Right lobe of liver (tissue), 6 donors: ENCODE data around the gene STX7. TPM values are rescaled to one million over a fixed set of nuclear protein-coding genes. Genes with fewer than 3 reads are reported as not detected.
"Not testable (repeated sequence)": the region's sequence is repeated elsewhere in the genome, so short reads cannot be mapped to it uniquely, and the experiment has no call there.

Experiments
- ATAC-seq, 4 donors: fragments of 200-7000 bp; cut with Tn5 transposase; one replicate each; pipeline ENCODE4 v1.9.1; 2020; ENCODE audit warnings: mild to moderate bottlenecking in 4 of 4, moderate library complexity in 4 of 4
- DNase-seq, 3 donors: peaks; one replicate each; pipeline ENCODE4 v3.0.0-alpha.2; 2020
- H3K27ac ChIP-seq, 3 donors: fragments of 200-600 bp; one replicate each; pipeline ENCODE4 v1.8.0; 2022
- H3K27me3 ChIP-seq, 2 donors: fragments of 200-600 bp; one replicate each; pipeline ENCODE4 v1.8.0; 2022
- H3K36me3 ChIP-seq, 4 donors: fragments of 200-600 bp; sonication (generic) in 1 of 4; one replicate each; pipeline versions ENCODE4 v1.5.1 to v1.8.0; 2017 to 2022; ENCODE audit warnings: control low read depth in 1 of 4
- H3K4me1 ChIP-seq, 4 donors: fragments of 200-600 bp; sonication (generic) in 1 of 4; one replicate each; pipeline versions ENCODE4 v1.5.1 to v1.8.0; 2017 to 2022; ENCODE audit warnings: control low read depth in 1 of 4
- H3K4me3 ChIP-seq, 3 donors: fragments of 200-600 bp; one replicate each; pipeline ENCODE4 v1.8.0; 2022
- H3K9me3 ChIP-seq, 4 donors: fragments of 200-600 bp; sonication (generic) in 1 of 4; one replicate each; pipeline versions ENCODE4 v1.5.1 to v1.8.0; 2017 to 2022; ENCODE audit warnings: control low read depth in 1 of 4
- POLR2A ChIP-seq: fragments of 450-650 bp; IDR thresholded peaks from one replicate; pipeline ENCODE4 v1.6.1; 2017; ENCODE audit warnings: antibody characterized with exemption, mild to moderate bottlenecking
- WGBS: methylation state at CpG from one replicate; pipeline ENCODE4 v1.1.6; 2018; ENCODE audit warnings: low coverage, low lambda C conversion rate; ENCODE audit not compliant: insufficient coverage; ENCODE audit errors: missing lambda C conversion rate; 5-methylcytosine and 5-hydroxymethylcytosine counted together
- intact Hi-C, 2 donors: fragments of 100-400 bp; cut with DNase I; formaldehyde crosslinking; loops; one replicate each; pipeline versions ENCODE4 v1.11.2 to v1.14.1; 2022
- long read RNA-seq: library from polyadenylated mRNA; unstranded; transcript quantifications from one replicate; pipeline ENCODE4 v2.0.0, GENCODE V29; 2019
- total RNA-seq, 6 experiments: library from RNA; depleted of rRNA in 2 of 6; stranded (reverse); fragments of >200 nt in 2 of 6; fragmentation: NEBNext Ultra II Directional in 3 of 6; extraction: Animal tissue kit (Norgen Biotek cat#: 25700) in 3 of 6; gene quantifications; one replicate each; pipeline versions ENCODE4 v1.1.0 to v1.2.4, GENCODE V29; 2016 to 2023
- TF ChIP-seq, protein P1 (sequence below), 4 donors: fragments of 200-600 bp in 3 of 4; fragments of 450-650 bp in 1 of 4; IDR thresholded peaks; one replicate each; pipeline versions ENCODE4 v1.5.1 to v1.8.0; 2016 to 2022; ENCODE audit warnings: antibody characterized with exemption in 4 of 4, mild to moderate bottlenecking in 2 of 4
- donor health status: DM: no; HTN: yes; CAD: no.
- donor health status: DM: no; HTN: no; CAD: no.
- donor health status: DM: no; HTN: no; CAD: no.
- donor health status: DM: no; HTN: yes; CAD: no.
- donor health status: DM: no; HTN: yes; CAD: no.

The STX7 gene, protein sequence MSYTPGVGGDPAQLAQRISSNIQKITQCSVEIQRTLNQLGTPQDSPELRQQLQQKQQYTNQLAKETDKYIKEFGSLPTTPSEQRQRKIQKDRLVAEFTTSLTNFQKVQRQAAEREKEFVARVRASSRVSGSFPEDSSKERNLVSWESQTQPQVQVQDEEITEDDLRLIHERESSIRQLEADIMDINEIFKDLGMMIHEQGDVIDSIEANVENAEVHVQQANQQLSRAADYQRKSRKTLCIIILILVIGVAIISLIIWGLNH
- total RNA-seq: 10 to 100 TPM; 14.9 to 28.5 (median 17.0) TPM
- long read RNA-seq, full-length matches to known transcripts: 2 of 2 reads
- long read RNA-seq, partial matches to known transcripts: 0 of 2 reads
- long read RNA-seq, other reads (novel, unspliced or antisense): 0 of 2 reads

DNA sequence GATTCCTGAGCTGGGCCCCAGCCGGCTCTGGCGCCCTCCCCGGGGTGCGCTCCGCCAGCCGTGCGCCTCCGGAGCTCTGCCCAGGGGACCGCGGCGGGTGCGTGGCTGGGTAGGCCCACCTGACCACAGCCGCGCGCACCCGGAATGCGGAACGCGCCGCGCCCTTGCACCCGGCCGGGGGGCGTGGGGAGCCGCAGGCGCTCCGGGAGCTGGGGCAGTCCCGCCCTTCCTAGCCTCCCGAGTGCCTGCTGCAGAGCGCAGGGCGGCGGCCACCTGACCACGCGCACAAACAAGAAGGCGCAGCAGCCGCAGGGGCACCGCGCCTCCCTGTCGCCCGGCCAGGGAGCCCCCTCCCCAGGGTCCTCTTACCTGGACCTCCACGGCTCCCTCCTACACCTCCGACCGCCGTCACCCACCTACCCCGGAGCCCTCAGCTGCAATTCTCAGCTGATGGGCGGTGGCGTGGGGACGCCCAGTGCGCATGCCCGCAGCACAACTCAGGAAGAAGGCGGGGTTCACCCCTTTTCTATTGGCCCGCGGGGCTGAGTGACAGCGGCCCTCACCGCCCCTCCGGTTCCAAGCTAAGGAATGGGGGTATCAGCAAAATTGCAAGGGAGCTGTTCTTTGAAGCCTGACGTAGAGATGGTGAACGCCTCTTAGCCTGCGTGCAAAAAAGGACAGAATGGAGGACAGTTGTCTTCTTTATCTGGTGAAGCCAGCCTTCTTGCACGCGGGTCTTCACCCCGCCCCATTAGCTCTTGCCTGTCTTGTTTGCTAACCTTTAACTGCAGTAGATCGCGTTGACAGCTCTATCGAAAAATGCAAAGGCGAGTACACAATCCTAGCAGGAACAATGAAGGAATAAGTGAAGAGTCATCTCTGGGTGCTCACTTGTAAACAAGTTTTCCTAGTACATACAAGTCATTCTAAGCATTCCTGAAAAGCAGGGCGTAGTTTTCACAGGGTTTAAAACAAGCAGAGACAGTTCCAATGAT, at the start of gene STX7:
TSS of gene STX7 (minus strand) at position 479 of the 995 bp plus-strand sequence. CDS start 9,586 bp downstream, outside the sequence.
- DNase-seq: peak; percentile 93 to 95 (median 95)
- under 1% methylated on average over 24 of the region's 67 CpGs for WGBS
- H3K4me1 ChIP-seq: peaks cover 0 to 14% (median 0%) of the 10 kb centered on the region in 4 donors
- intact Hi-C loops: no loop called here
- ATAC-seq: peak; percentile 94 to 98 (median 96)
- H3K27ac ChIP-seq: peak within 1 kb of the TSS; percentile 70 to 92 (median 79)
- no peaks in the 10 kb centered on the region for H3K36me3 ChIP-seq
- no peaks in the 10 kb centered on the region for H3K27me3 ChIP-seq
- peak within 1 kb of the TSS; percentile 86 to 96 (median 91) for H3K4me3 ChIP-seq
- no peaks in the 10 kb centered on the region for H3K9me3 ChIP-seq
- TF ChIP-seq POLR2A: peak; percentile 78
- TF ChIP-seq, protein P1, sequence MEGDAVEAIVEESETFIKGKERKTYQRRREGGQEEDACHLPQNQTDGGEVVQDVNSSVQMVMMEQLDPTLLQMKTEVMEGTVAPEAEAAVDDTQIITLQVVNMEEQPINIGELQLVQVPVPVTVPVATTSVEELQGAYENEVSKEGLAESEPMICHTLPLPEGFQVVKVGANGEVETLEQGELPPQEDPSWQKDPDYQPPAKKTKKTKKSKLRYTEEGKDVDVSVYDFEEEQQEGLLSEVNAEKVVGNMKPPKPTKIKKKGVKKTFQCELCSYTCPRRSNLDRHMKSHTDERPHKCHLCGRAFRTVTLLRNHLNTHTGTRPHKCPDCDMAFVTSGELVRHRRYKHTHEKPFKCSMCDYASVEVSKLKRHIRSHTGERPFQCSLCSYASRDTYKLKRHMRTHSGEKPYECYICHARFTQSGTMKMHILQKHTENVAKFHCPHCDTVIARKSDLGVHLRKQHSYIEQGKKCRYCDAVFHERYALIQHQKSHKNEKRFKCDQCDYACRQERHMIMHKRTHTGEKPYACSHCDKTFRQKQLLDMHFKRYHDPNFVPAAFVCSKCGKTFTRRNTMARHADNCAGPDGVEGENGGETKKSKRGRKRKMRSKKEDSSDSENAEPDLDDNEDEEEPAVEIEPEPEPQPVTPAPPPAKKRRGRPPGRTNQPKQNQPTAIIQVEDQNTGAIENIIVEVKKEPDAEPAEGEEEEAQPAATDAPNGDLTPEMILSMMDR (IDR thresholded peaks at IDR 0.05): peak in 1 of 4 donors; percentile 2

DNA sequence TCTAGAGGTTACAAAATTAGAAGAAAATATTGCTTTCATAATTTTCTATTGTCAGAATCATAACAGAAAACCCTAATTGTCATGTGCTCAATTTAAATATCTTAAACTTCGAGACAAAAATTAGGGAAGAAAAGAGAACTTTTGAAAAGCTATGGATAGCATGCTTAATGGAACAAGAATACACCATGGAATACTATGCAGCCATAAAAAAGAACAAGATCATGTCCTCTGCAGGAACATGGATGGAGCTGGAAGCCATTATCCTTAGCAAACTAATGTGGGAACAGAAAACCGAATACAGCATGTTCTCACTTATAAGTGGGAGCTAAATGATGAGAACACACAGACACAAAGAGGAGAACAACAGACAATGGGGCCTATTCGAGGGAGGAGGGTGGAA, 47.2 kb upstream of the STX7 start:
- H3K27me3 ChIP-seq, DNase-seq, H3K36me3 ChIP-seq, H3K4me1 ChIP-seq, ATAC-seq, intact Hi-C loops, H3K4me3 ChIP-seq, H3K9me3 ChIP-seq, H3K27ac ChIP-seq: not testable (repeated sequence)
- WGBS: 45% methylated on average over 3 of the region's 3 CpGs

DNA sequence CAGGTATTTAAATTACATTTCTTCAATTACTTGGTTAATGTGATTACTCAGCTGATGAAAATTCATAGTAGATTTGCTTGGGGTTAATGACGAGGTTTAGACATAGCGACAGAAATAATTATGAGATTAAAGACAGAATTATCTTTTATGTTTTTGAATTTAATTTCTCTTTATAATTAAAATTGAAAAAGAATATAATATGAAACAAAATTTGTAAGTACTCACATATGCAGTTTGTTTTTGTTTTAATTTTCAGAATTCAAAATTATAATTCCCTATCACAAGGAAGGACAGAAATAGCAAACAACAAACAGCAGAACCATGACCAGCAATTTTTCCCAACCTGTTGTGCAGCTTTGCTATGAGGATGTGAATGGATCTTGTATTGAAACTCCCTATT, 39.5 kb upstream of the STX7 start, which contains the start of gene TAAR8:
TSS of gene TAAR8 (plus strand) at position 301 of the 400 bp plus-strand sequence. CDS start at position 322, 21 bp downstream.
- Histone ChIP-seq H3K9me3 (no peaks in the 10 kb centered on the region), H3K27ac (no peak within 1 kb of the TSS), H3K4me1 (no peaks in the 10 kb centered on the region), H3K4me3 (no peak within 1 kb of the TSS), H3K27me3 (no peaks in the 10 kb centered on the region), H3K36me3 (no peaks in the 10 kb centered on the region)
- no peak for TF ChIP-seq POLR2A
- 75% methylated on average over 2 of the region's 2 CpGs for whole genome bisulfite sequencing
- intact Hi-C loops: no loop called here
- DNase-seq (no peak), ATAC-seq (no peak)

DNA sequence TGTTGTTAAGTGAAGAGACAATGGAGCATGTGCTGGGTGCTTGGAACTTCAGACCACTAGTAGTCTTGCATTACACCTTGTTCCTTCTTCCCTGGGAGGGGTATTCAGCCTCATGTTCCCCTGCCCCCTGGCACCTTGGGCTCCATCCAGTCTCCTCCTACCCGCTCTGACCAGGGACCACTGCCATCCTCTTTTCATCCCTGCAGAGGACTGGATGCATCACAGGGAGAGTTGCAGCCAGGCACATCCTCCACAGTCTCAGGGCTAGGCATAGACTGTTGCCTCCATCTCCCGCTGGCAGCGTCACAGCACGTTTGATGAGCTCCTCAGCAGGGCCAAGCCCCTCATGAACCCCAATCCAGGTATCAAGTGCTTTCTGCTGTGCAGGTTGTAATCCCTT, 38.3 kb upstream of the STX7 start:
- TF ChIP-seq POLR2A: no peak
- TF ChIP-seq, protein P1 (IDR thresholded peaks at IDR 0.05): no peak
- H3K27ac ChIP-seq: no peak overlapping the region
- no peaks in the 10 kb centered on the region for H3K27me3 ChIP-seq
- WGBS: 82% methylated on average over 3 of the region's 4 CpGs
- H3K9me3 ChIP-seq: no peaks in the 10 kb centered on the region
- H3K4me1 ChIP-seq: no peaks in the 10 kb centered on the region
- H3K36me3 ChIP-seq: no peaks in the 10 kb centered on the region
- DNase-seq: no peak
- intact Hi-C loops: no loop called here
- ATAC-seq: no peak
- no peak overlapping the region for H3K4me3 ChIP-seq

DNA sequence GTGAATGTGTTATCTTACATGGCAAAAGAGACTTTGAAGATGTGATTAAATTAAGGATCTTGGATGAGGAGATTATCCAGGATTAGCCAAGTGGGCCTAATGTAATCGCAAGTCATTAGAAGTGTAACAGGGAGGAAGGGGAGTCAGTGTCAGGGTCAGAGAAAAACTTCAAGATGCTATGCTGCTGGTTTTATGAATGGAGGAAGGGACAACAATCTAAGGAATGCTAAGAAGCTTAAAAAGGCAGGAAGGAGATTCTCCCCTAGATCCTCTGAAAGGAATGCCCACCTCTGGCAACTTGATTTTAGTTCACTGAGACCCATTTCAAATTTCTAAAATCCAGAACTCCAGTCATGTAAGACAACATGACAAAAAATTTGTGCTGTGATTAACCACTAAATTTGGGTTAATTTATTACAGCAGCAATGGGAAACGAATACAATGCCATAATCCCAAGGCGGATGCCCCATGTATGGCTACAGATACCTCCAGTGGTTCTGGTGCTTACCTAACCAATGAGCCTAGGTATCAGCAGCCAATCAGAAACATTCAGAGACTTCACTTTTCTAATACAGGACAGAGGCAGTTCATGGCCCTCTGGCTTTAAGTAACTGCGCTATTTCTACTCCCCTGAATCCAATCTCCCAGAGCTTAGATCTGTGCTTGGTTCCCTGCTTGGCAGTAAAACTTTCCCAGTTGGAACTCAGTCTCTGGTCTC, 36.0 kb upstream of the STX7 start:
- DNase-seq (no peak), ATAC-seq (no peak)
- intact Hi-C loops: no loop called here
- Histone ChIP-seq H3K36me3 (no peaks in the 10 kb centered on the region), H3K9me3 (no peaks in the 10 kb centered on the region), H3K27ac (no peak overlapping the region), H3K4me3 (no peak overlapping the region), H3K27me3 (no peaks in the 10 kb centered on the region), H3K4me1 (no peaks in the 10 kb centered on the region)
- WGBS: 78% methylated on average over 2 of the region's 4 CpGs
- TF ChIP-seq POLR2A: no peak
- TF ChIP-seq, protein P1 (IDR thresholded peaks at IDR 0.05): no peak
